NCI-H226 (cell line): Measurements from ENCODE around the gene TFB1M.
A peak's percentile ranks its signal among the peaks of the same experiment; 100 is the strongest.
"Not testable (repeated sequence)": the region's sequence is repeated elsewhere in the genome, so short reads cannot be mapped to it uniquely, and the experiment has no call there.

ENCODE experiments used
- DNase-seq: peaks from one replicate; pipeline ENCODE4 v3.0.0-alpha.2; 2015

Gene TFB1M

GRCh38 chr6:155314092-155314772 is at the start of gene TFB1M:
Gene TFB1M, minus strand, starts transcription at chr6:155314484. Its CDS starts 56 bp downstream, at chr6:155314428.
- peak; percentile 98 for DNase-seq

- not testable (repeated sequence) for DNase-seq
Observed at GRCh38 chr6:155364021-155364420, 49.7 kb upstream of the TFB1M start.

GRCh38 chr6:155362968-155363632 is 48.8 kb upstream of the TFB1M start:
- not testable (repeated sequence) for DNase-seq

- DNase-seq: no peak
Observed at GRCh38 chr6:155354167-155354566, 39.9 kb upstream of the TFB1M start.

- peak; percentile 13 for DNase-seq
Observed at GRCh38 chr6:155352811-155353210, 38.5 kb upstream of the TFB1M start.

- no peak for DNase-seq
Observed at GRCh38 chr6:155352130-155352420, 37.8 kb upstream of the TFB1M start.

- no peak for DNase-seq
Observed at GRCh38 chr6:155351273-155352129, 37.2 kb upstream of the TFB1M start.

GRCh38 chr6:155349956-155350355 is 35.7 kb upstream of the TFB1M start:
- no peak for DNase-seq

- DNase-seq: no peak
Observed at GRCh38 chr6:155349129-155349528, 34.8 kb upstream of the TFB1M start.

GRCh38 chr6:155347800-155348199 is 33.5 kb upstream of the TFB1M start:
- DNase-seq: no peak

- no peak for DNase-seq
Observed at GRCh38 chr6:155346957-155347356, 32.7 kb upstream of the TFB1M start.

GRCh38 chr6:155344341-155345006 is 30.2 kb upstream of the TFB1M start:
- DNase-seq: no peak

GRCh38 chr6:155341130-155341828 is 27.0 kb upstream of the TFB1M start:
- DNase-seq: peak; percentile 68

- peak; percentile 29 for DNase-seq
Observed at GRCh38 chr6:155340464-155341129, 26.3 kb upstream of the TFB1M start.

GRCh38 chr6:155339929-155340328 is 25.6 kb upstream of the TFB1M start:
- DNase-seq: not testable (repeated sequence)

- DNase-seq: not testable (repeated sequence)
Observed at GRCh38 chr6:155338237-155338636, 24.0 kb upstream of the TFB1M start.

GRCh38 chr6:155335265-155335664 is 21.0 kb upstream of the TFB1M start:
- DNase-seq: no peak

- not testable (repeated sequence) for DNase-seq
Observed at GRCh38 chr6:155334073-155334472, 19.8 kb upstream of the TFB1M start.

GRCh38 chr6:155333414-155333813 is 19.1 kb upstream of the TFB1M start:
- DNase-seq: no peak

GRCh38 chr6:155330922-155331321 is 16.6 kb upstream of the TFB1M start:
- DNase-seq: no peak

- no peak for DNase-seq
Observed at GRCh38 chr6:155330133-155330734, 15.9 kb upstream of the TFB1M start.
